ENCODE measurements around the gene HHAT.

HHAT gene

DNA sequence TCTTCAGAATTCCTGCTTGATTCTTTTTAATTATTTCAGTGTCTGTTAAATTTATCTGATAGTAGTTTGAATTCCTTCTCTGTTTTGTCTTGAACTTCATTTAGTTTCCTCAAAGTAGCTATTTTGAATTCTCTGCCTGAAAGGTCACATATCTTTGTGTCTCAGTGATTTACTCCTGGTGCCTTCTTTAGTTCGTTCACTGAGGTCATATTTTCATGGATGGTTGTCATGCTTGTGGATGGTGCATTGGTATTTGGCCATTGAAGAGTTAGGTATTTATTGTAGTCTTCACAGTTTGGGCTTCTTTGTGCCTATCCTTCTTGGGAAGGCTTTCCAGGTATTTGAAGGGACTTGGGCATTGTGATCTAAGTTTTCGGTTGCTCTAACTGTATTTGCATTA, 267.9 kb downstream of the HHAT start:
- Histone ChIP-seq H3K9me3 (ENCODE audit: control insufficient read depth, low read length) (no peaks in the 10 kb centered on the region), H3K36me3 (ENCODE audit: control insufficient read depth, insufficient read depth, low read length) (no peaks in the 10 kb centered on the region), H3K4me3 (ENCODE audit: insufficient read depth, low read depth, low read length, poor library complexity, severe bottlenecking) (no peak overlapping the region), H3K4me1 (ENCODE audit: control insufficient read depth, insufficient read depth, low read length, poor library complexity, severe bottlenecking) (no peaks in the 10 kb centered on the region), H3K27ac (ENCODE audit: insufficient read depth, low read length, poor library complexity, severe bottlenecking) (no peak overlapping the region), H3K27me3 (replicated peaks; ENCODE audit: control insufficient read depth, insufficient read depth, low read length, poor library complexity, severe bottlenecking) (no peaks in the 10 kb centered on the region)
- DNase-seq, result no peak

DNA sequence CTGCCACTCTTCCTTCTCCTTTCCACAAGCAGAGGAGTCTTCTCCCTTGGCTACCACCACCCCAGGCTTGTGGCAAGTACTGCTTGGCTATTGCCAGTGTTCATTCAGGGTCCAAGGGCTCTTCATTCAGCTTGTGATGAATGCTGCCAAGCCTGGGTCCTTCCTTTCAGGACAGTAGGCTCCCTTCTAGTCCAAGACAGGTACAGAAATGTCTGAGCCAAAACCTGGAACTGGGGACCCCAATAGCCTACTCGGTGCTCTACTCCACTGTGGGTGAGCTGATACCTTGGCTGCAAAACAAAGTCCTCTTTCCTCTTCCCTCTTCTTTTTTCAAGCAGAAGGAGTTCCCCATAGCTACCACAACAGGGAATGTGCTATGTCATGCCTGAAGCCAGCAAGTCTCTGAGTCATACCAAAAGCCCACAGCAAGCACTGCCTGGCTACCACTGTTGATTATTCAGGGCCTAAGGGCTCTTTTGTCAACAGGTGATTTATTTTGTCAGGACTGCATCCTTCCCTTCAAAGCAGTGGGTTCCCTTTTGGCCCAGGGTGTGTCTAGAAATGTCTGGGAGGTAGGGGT, 268.9 kb downstream of the HHAT start:
- no peak for DNase-seq
- no peak overlapping the region for H3K27ac ChIP-seq (ENCODE audit: insufficient read depth, low read length, poor library complexity, severe bottlenecking)

DNA sequence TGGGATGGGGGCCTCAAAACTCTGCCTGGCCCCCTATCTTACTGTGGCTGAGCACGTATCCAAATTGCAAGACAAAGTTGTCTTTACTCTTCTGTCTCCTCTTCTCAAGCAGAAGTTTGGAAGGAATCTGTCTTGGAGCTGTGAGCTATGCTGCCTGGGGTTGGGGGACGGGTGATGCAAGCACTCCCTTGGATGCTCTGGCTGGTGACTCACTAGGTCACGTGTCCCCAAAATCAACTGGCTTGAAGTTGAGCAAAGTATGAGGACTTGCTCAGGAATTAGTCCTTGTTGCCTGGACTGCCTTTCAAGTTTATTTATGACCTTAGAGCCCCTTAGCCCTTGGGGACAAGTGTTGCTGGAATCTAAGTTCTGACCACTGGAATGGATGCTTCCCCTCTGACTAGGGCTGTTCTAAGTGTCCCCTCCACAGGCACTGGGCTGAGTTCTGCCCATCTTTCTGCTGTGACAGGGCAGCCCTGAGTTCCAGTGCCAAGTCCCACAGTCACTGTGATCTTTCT, 269.5 kb downstream of the HHAT start:
- no peak overlapping the region for H3K4me3 ChIP-seq (ENCODE audit: insufficient read depth, low read depth, low read length, poor library complexity, severe bottlenecking)
- no peak overlapping the region for H3K27ac ChIP-seq (ENCODE audit: insufficient read depth, low read length, poor library complexity, severe bottlenecking)
- no peaks in the 10 kb centered on the region for H3K4me1 ChIP-seq (ENCODE audit: control insufficient read depth, insufficient read depth, low read length, poor library complexity, severe bottlenecking)
- no peaks in the 10 kb centered on the region for H3K27me3 ChIP-seq (replicated peaks; ENCODE audit: control insufficient read depth, insufficient read depth, low read length, poor library complexity, severe bottlenecking)
- no peaks in the 10 kb centered on the region for H3K9me3 ChIP-seq (ENCODE audit: control insufficient read depth, low read length)
- no peak for DNase-seq
- H3K36me3 ChIP-seq (ENCODE audit: control insufficient read depth, insufficient read depth, low read length), result no peaks in the 10 kb centered on the region

More for the DNA sequence above, 268.9 kb downstream of the HHAT start:
- Histone ChIP-seq H3K4me3 (ENCODE audit: insufficient read depth, low read depth, low read length, poor library complexity, severe bottlenecking) (no peak overlapping the region), H3K27me3 (replicated peaks; ENCODE audit: control insufficient read depth, insufficient read depth, low read length, poor library complexity, severe bottlenecking) (no peaks in the 10 kb centered on the region), H3K9me3 (ENCODE audit: control insufficient read depth, low read length) (no peaks in the 10 kb centered on the region), H3K36me3 (ENCODE audit: control insufficient read depth, insufficient read depth, low read length) (no peaks in the 10 kb centered on the region), H3K4me1 (ENCODE audit: control insufficient read depth, insufficient read depth, low read length, poor library complexity, severe bottlenecking) (no peaks in the 10 kb centered on the region)

DNA sequence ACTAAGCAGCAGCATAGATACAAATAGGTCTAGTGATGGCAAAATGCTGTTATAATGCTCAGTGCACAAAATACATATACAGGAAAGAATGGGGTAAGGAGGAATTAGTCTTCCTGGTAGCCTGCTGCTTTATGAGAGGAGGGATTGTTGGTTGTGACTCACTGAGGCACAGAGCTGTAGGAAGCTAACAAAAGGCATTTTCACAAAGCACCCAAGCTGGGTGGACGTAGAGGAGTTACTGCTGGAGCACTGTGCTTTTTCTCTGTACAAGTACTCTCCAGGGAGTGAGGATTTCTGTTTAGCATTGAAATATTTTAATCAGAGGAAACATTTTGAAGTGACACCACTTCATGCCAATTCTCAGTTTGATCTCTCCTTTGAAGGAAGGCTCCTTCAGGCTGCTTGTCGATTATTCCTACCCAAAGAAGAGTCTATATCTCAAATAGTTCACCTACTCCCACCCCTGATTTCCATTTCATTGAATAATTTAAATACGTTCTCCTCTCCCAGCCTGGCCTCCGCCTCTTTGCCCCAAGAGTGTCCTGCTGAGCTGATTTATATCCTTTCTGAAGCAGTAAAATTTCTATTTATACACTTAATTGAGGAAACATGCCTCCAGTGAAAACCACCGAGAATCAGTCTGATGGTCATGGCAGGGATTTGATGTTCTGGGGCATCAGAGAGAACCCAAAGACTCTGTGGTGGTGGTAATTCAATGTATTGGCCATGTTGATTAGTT, 271.9 kb downstream of the HHAT start:
- no peaks in the 10 kb centered on the region for H3K4me1 ChIP-seq (ENCODE audit: control insufficient read depth, insufficient read depth, low read length, poor library complexity, severe bottlenecking)
- H3K27me3 ChIP-seq (replicated peaks; ENCODE audit: control insufficient read depth, insufficient read depth, low read length, poor library complexity, severe bottlenecking), result no peaks in the 10 kb centered on the region
- DNase-seq, result no peak
- no peak overlapping the region for H3K4me3 ChIP-seq (ENCODE audit: insufficient read depth, low read depth, low read length, poor library complexity, severe bottlenecking)
- H3K9me3 ChIP-seq (ENCODE audit: control insufficient read depth, low read length), result no peaks in the 10 kb centered on the region
- H3K27ac ChIP-seq (ENCODE audit: insufficient read depth, low read length, poor library complexity, severe bottlenecking), result no peak overlapping the region
- no peaks in the 10 kb centered on the region for H3K36me3 ChIP-seq (ENCODE audit: control insufficient read depth, insufficient read depth, low read length)

DNA sequence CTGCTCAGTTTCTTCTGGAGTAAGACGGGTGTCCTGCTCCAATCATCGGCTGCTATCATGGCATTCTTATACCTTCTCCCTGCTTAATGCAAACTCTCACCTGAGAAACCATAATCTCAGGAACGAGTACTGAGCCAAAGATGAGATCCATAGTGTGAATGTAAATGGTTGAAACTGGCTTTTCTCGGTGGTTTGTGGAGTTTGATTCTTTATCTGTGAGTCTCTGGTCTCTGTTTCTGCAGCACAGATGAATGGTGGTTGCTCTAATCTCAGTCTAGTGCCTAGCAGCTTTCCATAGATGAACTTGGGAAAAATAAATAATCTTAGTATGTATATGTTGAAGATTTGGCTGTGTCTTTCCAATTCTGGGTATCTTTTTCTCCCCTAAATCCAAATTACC, 274.4 kb downstream of the HHAT start:
- H3K4me3 ChIP-seq (ENCODE audit: insufficient read depth, low read depth, low read length, poor library complexity, severe bottlenecking), result no peak overlapping the region
- H3K36me3 ChIP-seq (ENCODE audit: control insufficient read depth, insufficient read depth, low read length), result no peaks in the 10 kb centered on the region
- DNase-seq, result no peak
- H3K4me1 ChIP-seq (ENCODE audit: control insufficient read depth, insufficient read depth, low read length, poor library complexity, severe bottlenecking), result no peaks in the 10 kb centered on the region
- H3K27ac ChIP-seq (ENCODE audit: insufficient read depth, low read length, poor library complexity, severe bottlenecking), result no peak overlapping the region
- no peaks in the 10 kb centered on the region for H3K9me3 ChIP-seq (ENCODE audit: control insufficient read depth, low read length)
- H3K27me3 ChIP-seq (replicated peaks; ENCODE audit: control insufficient read depth, insufficient read depth, low read length, poor library complexity, severe bottlenecking), result no peaks in the 10 kb centered on the region

DNA sequence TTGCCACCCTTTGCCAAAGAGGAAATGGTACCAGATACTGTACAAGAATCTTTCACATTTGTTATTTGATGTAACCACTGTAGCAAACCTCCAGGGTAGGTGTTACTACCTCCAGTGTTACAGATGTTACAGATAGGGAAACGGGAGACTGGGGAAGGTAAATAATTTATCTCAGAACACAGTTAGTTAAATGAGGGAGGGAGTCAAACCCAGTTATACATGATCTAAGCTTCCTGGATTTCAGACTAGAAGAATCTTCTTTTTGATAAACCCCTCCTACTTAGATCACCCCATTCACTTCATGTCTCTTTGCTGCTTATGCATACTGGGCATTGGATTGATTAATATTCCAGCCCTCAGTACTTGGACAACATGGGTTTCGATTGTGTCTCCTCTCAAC, 276.4 kb downstream of the HHAT start:
- Histone ChIP-seq H3K4me1 (ENCODE audit: control insufficient read depth, insufficient read depth, low read length, poor library complexity, severe bottlenecking) (no peaks in the 10 kb centered on the region), H3K9me3 (ENCODE audit: control insufficient read depth, low read length) (no peaks in the 10 kb centered on the region), H3K27ac (ENCODE audit: insufficient read depth, low read length, poor library complexity, severe bottlenecking) (no peak overlapping the region), H3K36me3 (ENCODE audit: control insufficient read depth, insufficient read depth, low read length) (no peaks in the 10 kb centered on the region), H3K27me3 (replicated peaks; ENCODE audit: control insufficient read depth, insufficient read depth, low read length, poor library complexity, severe bottlenecking) (no peaks in the 10 kb centered on the region), H3K4me3 (ENCODE audit: insufficient read depth, low read depth, low read length, poor library complexity, severe bottlenecking) (no peak overlapping the region)
- no peak for DNase-seq

DNA sequence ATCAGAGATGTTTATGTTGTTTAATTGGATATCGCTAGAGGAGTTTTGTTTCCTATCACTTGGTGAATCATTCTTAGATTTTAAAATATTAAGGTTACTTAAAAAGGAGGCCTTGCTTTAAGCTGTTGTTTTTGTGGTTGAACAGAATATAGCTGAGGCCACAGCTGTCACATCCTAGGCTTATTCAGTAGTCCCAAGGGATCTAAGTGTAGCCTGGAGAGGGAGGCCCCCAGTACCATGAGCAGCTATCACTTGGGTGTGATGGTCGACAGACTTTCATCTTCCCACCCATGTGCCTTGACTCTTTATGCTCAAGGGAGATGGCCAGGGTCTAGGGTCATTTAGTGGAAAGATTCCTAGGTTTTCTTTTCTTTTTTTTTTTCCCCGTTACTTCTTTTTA, 278.7 kb downstream of the HHAT start:
- DNase-seq, result no peak
- Histone ChIP-seq H3K9me3 (ENCODE audit: control insufficient read depth, low read length) (no peaks in the 10 kb centered on the region), H3K4me3 (ENCODE audit: insufficient read depth, low read depth, low read length, poor library complexity, severe bottlenecking) (no peak overlapping the region)

DNA sequence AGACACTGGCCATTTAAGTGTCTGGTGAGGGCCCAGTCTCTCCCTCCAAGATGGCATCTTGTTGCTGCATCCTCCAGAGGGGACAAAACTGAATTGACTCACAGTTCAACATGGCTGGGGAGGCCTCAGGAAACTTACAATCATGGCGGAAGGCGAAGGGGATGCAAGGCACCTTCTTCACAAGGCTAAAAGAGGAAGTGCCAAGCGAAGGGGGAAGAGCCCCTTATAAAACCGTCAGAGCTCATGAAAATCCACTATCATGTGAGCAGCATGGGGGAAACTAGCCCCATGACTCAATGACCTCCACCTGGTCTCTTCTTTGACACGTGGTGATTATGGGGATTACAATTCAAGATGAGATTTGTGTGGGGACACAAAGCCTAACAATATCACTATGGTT, 280.1 kb downstream of the HHAT start:
- H3K27me3 ChIP-seq (replicated peaks; ENCODE audit: control insufficient read depth, insufficient read depth, low read length, poor library complexity, severe bottlenecking), result no peaks in the 10 kb centered on the region
- H3K36me3 ChIP-seq (ENCODE audit: control insufficient read depth, insufficient read depth, low read length), result no peaks in the 10 kb centered on the region
- H3K27ac ChIP-seq (ENCODE audit: insufficient read depth, low read length, poor library complexity, severe bottlenecking), result no peak overlapping the region
- no peaks in the 10 kb centered on the region for H3K4me1 ChIP-seq (ENCODE audit: control insufficient read depth, insufficient read depth, low read length, poor library complexity, severe bottlenecking)
- H3K9me3 ChIP-seq (ENCODE audit: control insufficient read depth, low read length), result no peaks in the 10 kb centered on the region
- H3K4me3 ChIP-seq (ENCODE audit: insufficient read depth, low read depth, low read length, poor library complexity, severe bottlenecking), result no peak overlapping the region
- DNase-seq, result no peak

More for the DNA sequence above, 278.7 kb downstream of the HHAT start:
- no peaks in the 10 kb centered on the region for H3K4me1 ChIP-seq (ENCODE audit: control insufficient read depth, insufficient read depth, low read length, poor library complexity, severe bottlenecking)
- no peaks in the 10 kb centered on the region for H3K27me3 ChIP-seq (replicated peaks; ENCODE audit: control insufficient read depth, insufficient read depth, low read length, poor library complexity, severe bottlenecking)
- no peaks in the 10 kb centered on the region for H3K36me3 ChIP-seq (ENCODE audit: control insufficient read depth, insufficient read depth, low read length)
- no peak overlapping the region for H3K27ac ChIP-seq (ENCODE audit: insufficient read depth, low read length, poor library complexity, severe bottlenecking)

DNA sequence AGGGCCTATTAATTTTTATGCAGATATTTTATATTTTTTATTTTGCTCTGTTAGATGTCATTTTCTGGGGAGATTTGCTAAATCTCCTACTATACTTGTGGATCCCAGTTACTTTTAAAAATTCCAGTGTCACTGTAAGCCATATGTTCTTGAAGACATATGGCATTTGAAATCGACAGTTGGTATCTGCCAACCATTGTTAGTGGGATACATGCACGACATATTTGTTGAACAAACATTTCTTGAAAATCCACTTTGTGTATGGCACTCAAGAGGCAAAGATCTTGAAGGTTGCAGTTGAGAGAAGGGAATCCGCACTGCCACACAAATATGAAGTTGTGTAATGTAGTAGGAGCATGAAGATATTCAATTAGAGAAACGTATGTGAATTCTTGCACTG, 287.7 kb downstream of the HHAT start:
- no peak overlapping the region for H3K27ac ChIP-seq (ENCODE audit: insufficient read depth, low read length, poor library complexity, severe bottlenecking)
- H3K4me3 ChIP-seq (ENCODE audit: insufficient read depth, low read depth, low read length, poor library complexity, severe bottlenecking), result no peak overlapping the region
- H3K4me1 ChIP-seq (ENCODE audit: control insufficient read depth, insufficient read depth, low read length, poor library complexity, severe bottlenecking), result no peaks in the 10 kb centered on the region
- no peaks in the 10 kb centered on the region for H3K36me3 ChIP-seq (ENCODE audit: control insufficient read depth, insufficient read depth, low read length)
- H3K9me3 ChIP-seq (ENCODE audit: control insufficient read depth, low read length), result no peaks in the 10 kb centered on the region
- DNase-seq, result no peak
- no peaks in the 10 kb centered on the region for H3K27me3 ChIP-seq (replicated peaks; ENCODE audit: control insufficient read depth, insufficient read depth, low read length, poor library complexity, severe bottlenecking)

DNA sequence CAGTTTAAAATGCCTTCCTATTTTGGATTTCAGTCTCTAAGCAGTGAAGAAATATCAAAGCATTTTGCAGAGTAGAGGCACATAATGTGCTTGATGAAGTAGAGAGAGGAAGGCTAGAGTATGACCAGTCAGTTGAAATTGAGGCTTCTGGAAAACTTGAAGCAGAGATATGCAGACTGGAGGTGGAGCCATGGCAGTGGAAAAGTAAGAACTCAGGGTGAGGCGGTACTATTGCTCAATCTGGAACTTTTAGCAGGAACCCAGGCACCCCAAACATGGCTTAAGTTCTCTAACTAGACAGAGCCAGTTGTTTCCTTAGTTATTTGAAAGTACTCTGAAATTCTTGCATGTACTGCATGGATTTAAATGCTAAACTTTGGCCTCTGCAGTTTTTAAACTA, 288.6 kb downstream of the HHAT start:
- no peaks in the 10 kb centered on the region for H3K27me3 ChIP-seq (replicated peaks; ENCODE audit: control insufficient read depth, insufficient read depth, low read length, poor library complexity, severe bottlenecking)
- H3K27ac ChIP-seq (ENCODE audit: insufficient read depth, low read length, poor library complexity, severe bottlenecking), result no peak overlapping the region
- no peaks in the 10 kb centered on the region for H3K4me1 ChIP-seq (ENCODE audit: control insufficient read depth, insufficient read depth, low read length, poor library complexity, severe bottlenecking)
- no peaks in the 10 kb centered on the region for H3K9me3 ChIP-seq (ENCODE audit: control insufficient read depth, low read length)
- DNase-seq, result no peak
- no peak overlapping the region for H3K4me3 ChIP-seq (ENCODE audit: insufficient read depth, low read depth, low read length, poor library complexity, severe bottlenecking)
- H3K36me3 ChIP-seq (ENCODE audit: control insufficient read depth, insufficient read depth, low read length), result no peaks in the 10 kb centered on the region
